Ishikawa (cell line): Measurements from ENCODE around the gene ZC3H8.

Experiments used
- CEBPB ChIP-seq: IDR thresholded peaks from 2 replicates; pipeline ENCODE4 v1.6.1; 2012
- CREB1 ChIP-seq: IDR thresholded peaks from 2 replicates; pipeline ENCODE4 v1.6.1; 2012; ENCODE audit warnings: low read depth
- EGR1 ChIP-seq: IDR thresholded peaks from 2 replicates; pipeline ENCODE4 v1.6.1; 2012
- EP300 ChIP-seq: IDR thresholded peaks from 2 replicates; pipeline ENCODE4 v1.6.1; 2012; ENCODE audit warnings: borderline replicate concordance
- FOXM1 ChIP-seq: IDR thresholded peaks from 2 replicates; pipeline ENCODE4 v1.6.1; 2012; ENCODE audit warnings: low read depth, borderline replicate concordance
- NFIC ChIP-seq: IDR thresholded peaks from 2 replicates; pipeline ENCODE4 v1.6.1; 2012
- RAD21 ChIP-seq: IDR thresholded peaks from 2 replicates; pipeline ENCODE4 v1.6.1; 2012; ENCODE audit warnings: low read depth
- TAF1 ChIP-seq: IDR thresholded peaks from 2 replicates; pipeline ENCODE4 v1.6.1; 2012; ENCODE audit warnings: low read depth, mild to moderate bottlenecking
- TCF12 ChIP-seq: IDR thresholded peaks from 2 replicates; pipeline ENCODE4 v1.6.1; 2012; ENCODE audit warnings: low read depth
- TEAD4 ChIP-seq: IDR thresholded peaks from 2 replicates; pipeline ENCODE4 v1.6.1; 2012
- YY1 ChIP-seq: IDR thresholded peaks from 2 replicates; pipeline ENCODE4 v1.6.1; 2012; ENCODE audit warnings: low read depth
- ZBTB7A ChIP-seq: IDR thresholded peaks from 2 replicates; pipeline ENCODE4 v1.6.1; 2012; ENCODE audit warnings: low read depth
- TF ChIP-seq, protein P1 (sequence below): IDR thresholded peaks from 2 replicates; pipeline ENCODE4 v1.6.1; 2012
- TF ChIP-seq, protein P2 (sequence below): IDR thresholded peaks from 2 replicates; pipeline ENCODE4 v1.6.1; 2012; ENCODE audit warnings: low read depth, mild to moderate bottlenecking
- TF ChIP-seq, protein P3 (sequence below): IDR thresholded peaks from 2 replicates; pipeline ENCODE4 v1.6.1; 2012

The ZC3H8 gene

DNA sequence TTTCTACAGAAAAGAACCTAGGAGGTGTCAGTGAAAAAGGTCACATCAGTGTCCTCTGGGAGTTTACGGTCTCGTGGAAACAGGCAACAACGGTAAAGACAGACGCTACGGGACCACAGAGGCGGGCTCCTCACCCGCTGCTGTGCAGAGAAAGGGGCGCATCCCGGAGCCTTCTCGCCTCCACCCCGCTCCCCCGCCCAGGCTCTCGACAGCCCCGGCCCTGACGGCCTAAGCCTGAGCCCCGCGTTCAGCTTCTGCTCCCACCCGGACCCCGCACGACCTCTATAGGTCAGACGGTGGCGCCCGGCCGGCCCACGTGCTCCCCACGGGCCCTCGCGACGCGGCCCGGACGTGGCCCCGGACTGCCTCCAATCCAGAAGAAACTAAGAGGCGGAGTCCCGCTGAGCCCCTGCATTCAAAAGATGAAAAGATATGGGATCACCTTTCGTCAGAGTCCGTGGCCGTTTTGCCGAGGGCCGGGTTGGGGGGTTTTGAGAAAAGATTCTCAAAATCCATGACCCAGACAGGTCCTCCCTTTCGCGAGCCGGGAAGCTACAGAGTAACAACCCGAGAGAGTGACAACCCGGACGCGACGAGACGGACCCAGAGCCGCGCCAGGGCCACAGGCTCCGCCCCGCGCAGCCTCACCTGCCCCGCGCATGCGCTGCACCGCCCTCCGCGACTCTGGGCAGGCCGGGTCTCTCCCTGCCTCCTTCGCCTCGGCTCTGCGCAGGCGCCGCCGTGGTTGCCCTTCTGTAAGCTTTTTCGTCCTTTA, at the start of gene ZC3H8:
TSS of gene ZC3H8 (minus strand) at position 577 of the 775 bp plus-strand sequence. CDS start at position 516, 61 bp downstream.
- TF ChIP-seq CEBPB (no peak), CREB1 (no peak), TEAD4 (no peak), NFIC (no peak), EGR1 (no peak), EP300 (no peak), YY1 (peak; percentile 18; the same call in 1 of the 2 replicates), RAD21 (no peak), FOXM1 (no peak), ZBTB7A (peak; percentile 56; the same call in 1 of the 2 replicates), TCF12 (no peak), TAF1 (peak; percentile 65; the same call in 1 of the 2 replicates)
- TF ChIP-seq, protein P1, sequence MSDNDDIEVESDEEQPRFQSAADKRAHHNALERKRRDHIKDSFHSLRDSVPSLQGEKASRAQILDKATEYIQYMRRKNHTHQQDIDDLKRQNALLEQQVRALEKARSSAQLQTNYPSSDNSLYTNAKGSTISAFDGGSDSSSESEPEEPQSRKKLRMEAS, result peak; percentile 99
- TF ChIP-seq, protein P2, sequence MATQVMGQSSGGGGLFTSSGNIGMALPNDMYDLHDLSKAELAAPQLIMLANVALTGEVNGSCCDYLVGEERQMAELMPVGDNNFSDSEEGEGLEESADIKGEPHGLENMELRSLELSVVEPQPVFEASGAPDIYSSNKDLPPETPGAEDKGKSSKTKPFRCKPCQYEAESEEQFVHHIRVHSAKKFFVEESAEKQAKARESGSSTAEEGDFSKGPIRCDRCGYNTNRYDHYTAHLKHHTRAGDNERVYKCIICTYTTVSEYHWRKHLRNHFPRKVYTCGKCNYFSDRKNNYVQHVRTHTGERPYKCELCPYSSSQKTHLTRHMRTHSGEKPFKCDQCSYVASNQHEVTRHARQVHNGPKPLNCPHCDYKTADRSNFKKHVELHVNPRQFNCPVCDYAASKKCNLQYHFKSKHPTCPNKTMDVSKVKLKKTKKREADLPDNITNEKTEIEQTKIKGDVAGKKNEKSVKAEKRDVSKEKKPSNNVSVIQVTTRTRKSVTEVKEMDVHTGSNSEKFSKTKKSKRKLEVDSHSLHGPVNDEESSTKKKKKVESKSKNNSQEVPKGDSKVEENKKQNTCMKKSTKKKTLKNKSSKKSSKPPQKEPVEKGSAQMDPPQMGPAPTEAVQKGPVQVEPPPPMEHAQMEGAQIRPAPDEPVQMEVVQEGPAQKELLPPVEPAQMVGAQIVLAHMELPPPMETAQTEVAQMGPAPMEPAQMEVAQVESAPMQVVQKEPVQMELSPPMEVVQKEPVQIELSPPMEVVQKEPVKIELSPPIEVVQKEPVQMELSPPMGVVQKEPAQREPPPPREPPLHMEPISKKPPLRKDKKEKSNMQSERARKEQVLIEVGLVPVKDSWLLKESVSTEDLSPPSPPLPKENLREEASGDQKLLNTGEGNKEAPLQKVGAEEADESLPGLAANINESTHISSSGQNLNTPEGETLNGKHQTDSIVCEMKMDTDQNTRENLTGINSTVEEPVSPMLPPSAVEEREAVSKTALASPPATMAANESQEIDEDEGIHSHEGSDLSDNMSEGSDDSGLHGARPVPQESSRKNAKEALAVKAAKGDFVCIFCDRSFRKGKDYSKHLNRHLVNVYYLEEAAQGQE, result no peak
- TF ChIP-seq, protein P3, sequence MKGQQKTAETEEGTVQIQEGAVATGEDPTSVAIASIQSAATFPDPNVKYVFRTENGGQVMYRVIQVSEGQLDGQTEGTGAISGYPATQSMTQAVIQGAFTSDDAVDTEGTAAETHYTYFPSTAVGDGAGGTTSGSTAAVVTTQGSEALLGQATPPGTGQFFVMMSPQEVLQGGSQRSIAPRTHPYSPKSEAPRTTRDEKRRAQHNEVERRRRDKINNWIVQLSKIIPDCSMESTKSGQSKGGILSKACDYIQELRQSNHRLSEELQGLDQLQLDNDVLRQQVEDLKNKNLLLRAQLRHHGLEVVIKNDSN, result peak; percentile 70

DNA sequence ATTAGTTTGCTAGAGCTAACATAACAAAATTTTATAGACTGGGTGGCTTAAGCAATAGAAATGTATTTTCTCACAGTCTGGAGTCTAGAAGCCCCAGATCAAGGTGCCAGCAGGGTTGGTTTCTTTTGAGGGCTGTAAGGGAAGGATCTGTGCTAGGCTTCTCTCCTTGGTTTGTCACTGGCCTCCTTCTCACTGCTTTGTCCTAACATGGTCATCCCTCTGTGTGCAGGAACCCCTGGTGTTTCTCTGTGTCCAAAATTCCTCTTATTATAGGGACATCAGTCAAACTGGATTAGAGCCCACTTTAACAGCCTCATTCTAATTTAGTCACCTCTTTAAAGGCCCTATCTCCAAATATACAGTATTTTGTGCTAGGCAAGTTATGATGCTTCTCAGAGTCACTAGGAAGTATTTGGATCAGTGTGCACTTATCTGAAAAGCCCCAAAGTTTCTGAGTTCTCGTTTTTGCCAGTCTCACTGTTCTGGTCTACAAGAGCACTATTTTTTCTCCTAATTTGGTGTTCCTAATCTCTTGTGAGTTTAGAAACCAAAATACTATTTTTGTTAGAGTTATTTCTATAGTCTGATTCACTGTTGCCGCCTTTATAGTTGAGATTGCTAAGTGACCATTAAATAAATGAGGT, 49.6 kb upstream of the ZC3H8 start:
- no peak for TF ChIP-seq ZBTB7A
- TF ChIP-seq, protein P1, result no peak
- no peak for TF ChIP-seq CEBPB
- no peak for TF ChIP-seq EP300
- TF ChIP-seq EGR1, result no peak
- TF ChIP-seq TCF12, result no peak

DNA sequence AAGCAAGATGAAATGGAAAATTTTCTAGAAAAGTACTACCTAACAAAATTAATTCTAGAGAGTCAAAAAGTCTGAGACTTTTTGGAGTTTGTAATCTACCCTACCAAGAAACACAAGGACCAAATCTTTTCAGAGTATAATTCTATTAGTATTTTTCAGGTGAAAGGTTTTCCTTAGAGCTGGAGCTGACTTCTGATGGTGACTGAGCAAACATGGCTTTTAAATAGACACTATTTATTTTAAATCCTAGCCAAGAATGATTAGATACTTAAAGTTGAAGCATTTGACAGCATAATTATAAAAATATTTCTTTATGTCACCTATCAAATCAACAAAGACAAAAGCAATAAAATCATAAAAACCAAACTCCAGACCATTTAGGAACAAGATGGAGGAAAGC, 47.1 kb upstream of the ZC3H8 start:
- TF ChIP-seq, protein P3, result no peak
- TF ChIP-seq, protein P1, result no peak
- TF ChIP-seq TCF12, result no peak
- no peak for TF ChIP-seq CEBPB
- TF ChIP-seq EP300, result no peak
- no peak for TF ChIP-seq RAD21
- TF ChIP-seq CREB1, result no peak
- TF ChIP-seq FOXM1, result no peak
- no peak for TF ChIP-seq NFIC
- TF ChIP-seq EGR1, result no peak
- TF ChIP-seq ZBTB7A, result no peak
- no peak for TF ChIP-seq TAF1

DNA sequence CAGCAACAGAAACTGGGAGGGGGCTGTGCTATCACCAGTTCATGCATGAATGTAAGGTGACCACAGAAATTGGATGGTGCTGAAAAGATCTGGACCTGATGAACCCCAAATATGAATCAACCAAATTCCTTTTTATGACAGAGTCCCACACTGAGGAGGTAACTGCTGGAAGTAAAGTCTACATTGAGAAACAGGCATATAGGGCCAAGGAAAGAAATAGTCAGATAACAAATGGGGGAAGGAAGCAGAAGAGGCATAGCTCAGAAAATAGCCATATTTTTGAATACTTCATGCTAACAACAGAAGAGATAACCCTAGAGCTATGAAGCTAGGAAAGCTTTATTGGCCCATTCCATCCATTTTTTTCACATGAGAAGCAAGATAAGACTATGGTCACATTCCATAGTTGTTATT, 46.3 kb upstream of the ZC3H8 start:
- TF ChIP-seq, protein P2, result no peak
- no peak for TF ChIP-seq EGR1
- TF ChIP-seq TEAD4, result no peak
- no peak for TF ChIP-seq TCF12
- TF ChIP-seq YY1, result no peak
- TF ChIP-seq EP300, result no peak
- no peak for TF ChIP-seq FOXM1
- TF ChIP-seq CEBPB, result no peak
- TF ChIP-seq CREB1, result no peak

DNA sequence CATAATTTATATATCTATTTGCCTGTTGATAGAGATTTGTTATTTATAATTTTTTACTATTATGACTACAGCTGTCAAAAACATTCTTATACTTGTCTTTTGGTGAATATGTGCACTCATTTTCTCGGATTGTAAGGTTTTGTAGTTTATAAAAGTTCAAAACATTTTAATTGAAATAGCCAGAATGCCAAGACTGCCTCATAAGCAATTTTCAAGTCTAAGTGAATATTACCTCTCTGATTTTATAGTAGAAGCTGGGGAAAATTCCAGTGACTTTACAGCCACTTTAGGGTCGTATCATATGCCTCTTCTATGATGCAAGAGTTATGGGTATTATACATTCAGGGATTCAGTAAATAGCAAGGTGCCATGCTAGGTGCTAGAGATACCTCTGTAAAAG, 41.6 kb upstream of the ZC3H8 start:
- no peak for TF ChIP-seq TEAD4
